NCI-H128 (cell line): ENCODE data around the gene GMEB1.
A peak's percentile ranks its signal among the peaks of the same experiment; 100 is the strongest.
"Not testable (repeated sequence)": the region's sequence is repeated elsewhere in the genome, so short reads cannot be mapped to it uniquely, and the experiment has no call there.

ENCODE experiments used
- DNase-seq: peaks from one replicate; lab custom pipeline; 2025; ENCODE audit not compliant: unreplicated experiment; lab: John Stamatoyannopoulos, UW

Gene GMEB1

DNA sequence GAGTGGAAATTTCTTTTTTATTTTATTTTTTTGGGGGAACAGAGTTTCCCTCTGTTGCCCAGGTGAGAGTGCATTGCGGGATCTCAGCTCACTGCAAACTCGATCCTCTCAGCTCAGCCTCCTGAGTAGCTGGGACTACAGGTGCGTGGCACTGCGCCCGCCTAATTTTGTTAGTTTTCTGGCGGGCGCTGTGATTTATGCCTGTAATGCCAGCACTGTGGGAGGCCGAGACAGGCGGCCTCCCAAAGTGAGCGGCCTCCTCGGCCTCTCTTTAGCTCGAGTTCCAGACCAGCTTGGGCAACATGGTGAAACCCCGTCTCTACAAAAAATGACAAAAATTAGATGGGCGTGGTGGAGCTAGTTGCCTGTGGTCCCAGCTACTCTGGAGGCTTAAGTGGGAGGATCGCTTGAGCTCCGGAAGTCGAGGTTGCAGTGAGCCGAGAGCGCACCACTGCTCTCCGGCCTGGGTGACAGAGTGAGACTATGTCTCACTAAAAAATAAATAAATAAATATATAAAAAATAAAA, 2.7 kb downstream of the GMEB1 start:
- no peak for DNase-seq

DNA sequence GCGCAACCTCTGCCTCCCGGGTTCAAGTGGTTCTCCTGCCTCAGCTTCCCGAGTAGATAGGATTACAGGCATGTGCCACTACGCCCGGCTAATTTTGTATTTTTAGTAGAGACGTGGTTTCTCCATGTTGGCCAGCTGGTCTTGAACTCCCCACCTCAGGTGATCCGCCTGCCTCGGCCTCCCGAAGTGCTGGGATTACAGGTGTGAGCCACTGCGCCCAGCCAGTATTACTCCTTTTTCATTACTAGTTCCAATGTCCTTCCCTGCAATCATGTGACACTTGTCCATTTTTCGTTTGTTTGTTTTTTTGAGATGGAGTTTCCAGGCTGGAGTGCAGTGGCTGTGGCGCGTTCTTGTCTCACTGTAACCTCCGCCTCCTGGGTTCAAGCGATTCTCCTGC, 4.4 kb downstream of the GMEB1 start:
- DNase-seq, result not testable (repeated sequence)

GRCh38 chr1:28675924-28676257, 7.3 kb downstream of the GMEB1 start:
- DNase-seq, result no peak

DNA sequence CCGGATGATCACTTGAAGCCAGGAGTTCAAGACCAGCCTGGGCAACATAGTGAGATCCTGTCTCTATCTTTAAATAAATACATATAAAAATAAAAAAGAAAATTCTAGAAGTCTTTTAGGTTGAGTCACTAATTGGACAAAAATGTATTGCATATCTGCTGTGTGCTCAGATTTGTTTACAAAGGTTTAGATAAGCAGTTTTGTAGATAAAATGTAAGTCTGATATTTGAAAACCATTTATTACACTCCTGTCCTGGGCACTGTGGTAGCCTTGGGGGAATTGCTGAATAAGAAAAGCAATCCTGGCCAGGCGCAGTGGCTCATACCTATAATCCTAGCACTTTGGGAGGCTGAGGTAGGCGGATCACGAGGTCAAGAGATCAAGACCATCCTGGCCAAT, 11.6 kb downstream of the GMEB1 start:
- no peak for DNase-seq

GRCh38 chr1:28682840-28683239, 14.3 kb downstream of the GMEB1 start:
- DNase-seq, result no peak

DNA sequence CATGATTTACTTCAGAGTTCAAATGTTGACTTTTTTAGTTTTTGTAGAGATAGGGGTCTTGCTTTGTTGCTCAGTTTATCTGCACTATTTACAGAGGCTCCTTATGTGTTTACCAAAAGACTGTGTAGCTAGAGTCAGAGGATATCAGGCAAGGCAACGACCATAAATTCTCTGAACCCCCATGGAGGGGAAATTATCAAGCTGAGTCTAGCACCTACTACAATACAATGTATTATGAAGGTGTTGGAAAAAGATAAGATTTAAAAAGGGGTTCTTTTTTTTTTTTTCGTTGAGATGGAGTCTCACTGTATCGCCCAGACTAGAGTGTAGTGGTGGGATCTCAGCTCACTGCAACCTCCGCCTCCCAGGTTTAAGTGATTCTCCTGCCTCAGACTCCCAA, 16.4 kb downstream of the GMEB1 start:
- DNase-seq, result no peak

DNA sequence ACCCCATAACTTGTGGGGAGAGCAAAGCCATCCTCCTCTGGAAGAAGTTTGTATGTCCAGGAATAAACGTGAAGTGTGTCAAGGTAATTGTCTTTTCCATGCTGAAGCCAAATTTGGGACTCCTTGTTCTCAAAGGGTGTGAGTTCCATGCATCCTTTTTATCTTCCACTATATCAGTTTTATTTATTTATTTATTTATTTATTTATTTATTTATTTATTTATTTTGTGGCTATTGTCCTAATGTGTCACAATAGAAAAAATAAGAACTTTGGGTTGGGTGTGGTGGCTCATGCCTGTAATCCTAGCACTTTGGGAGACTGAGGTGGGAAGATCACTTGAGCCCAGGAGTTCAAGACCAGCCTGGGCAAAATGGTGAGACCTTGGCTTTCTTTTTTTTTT, 23.0 kb downstream of the GMEB1 start:
- DNase-seq, result not testable (repeated sequence)

GRCh38 chr1:28703629-28704028, 35.0 kb downstream of the GMEB1 start:
- no peak for DNase-seq

GRCh38 chr1:28716336-28716735, 47.8 kb downstream of the GMEB1 start:
- DNase-seq, result no peak

GRCh38 chr1:28718166-28718565, 49.6 kb downstream of the GMEB1 start:
- DNase-seq, result no peak

DNA sequence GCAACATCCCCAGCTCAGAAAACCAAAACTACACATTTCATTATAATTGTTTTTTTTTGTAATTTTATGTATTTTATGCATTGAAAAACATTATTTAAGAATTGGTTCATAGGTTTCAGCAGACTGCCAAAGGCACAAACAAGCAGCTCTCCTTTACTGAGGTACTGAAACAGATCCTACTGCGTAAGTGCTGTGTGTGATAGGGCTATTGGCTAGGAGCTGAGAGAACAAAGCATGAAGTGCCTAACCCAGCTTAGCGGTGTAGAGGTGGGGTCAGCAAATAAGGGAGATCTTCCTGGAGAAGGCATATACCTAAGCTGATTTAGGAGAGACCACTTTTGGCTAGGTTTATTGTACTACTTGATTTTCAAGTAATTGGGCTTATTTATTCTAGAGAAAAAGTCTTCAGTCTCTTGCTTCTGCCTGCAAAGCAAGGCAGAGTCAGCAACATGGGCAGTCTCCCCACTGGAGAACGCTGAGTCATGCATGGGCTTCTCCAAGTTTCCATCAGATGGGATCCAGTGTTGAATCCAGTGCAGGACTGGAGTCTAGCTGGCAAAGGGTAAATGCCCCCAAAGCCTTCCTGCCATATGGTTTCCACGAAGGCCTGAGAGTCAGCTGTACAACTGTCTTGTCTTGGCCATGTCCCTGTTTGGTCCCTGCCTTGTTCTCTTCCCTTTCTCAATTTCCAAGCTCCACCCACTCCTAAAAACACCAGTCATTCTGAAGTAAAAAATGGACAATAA, 50.2 kb downstream of the GMEB1 start:
- DNase-seq, result no peak

- DNase-seq, result no peak
Observed at GRCh38 chr1:28719332-28719619, 50.7 kb downstream of the GMEB1 start.

GRCh38 chr1:28720376-28720775, 51.8 kb downstream of the GMEB1 start:
- no peak for DNase-seq

GRCh38 chr1:28721927-28722326, 53.3 kb downstream of the GMEB1 start:
- DNase-seq, result not testable (repeated sequence)

- not testable (repeated sequence) for DNase-seq
Observed at GRCh38 chr1:28725365-28725764, 56.8 kb downstream of the GMEB1 start.

DNA sequence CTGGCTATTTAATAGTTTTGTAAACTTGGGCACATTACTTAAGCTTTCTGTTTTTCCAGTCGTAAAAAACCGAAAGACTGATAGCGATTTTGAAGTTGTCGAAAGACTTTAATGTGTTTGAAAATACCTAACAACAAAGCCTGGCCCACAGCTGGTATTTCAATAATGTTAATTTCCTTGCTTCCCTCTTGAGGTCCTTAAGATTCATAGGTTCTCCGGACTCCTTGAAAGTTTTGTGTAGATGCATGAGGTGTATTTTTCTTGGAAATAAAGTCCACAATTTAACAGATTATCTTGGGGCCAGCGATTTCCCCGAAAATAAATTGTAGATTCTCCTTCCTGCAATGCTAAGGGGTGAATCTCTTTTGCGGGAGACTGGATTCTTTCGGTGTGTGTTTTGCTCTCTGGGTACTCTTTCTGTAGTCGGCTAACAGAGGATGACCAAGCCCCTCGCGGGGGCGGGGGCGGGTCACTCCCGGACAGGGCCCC, 67.4 kb downstream of the GMEB1 start:
- no peak for DNase-seq

GRCh38 chr1:28736450-28737306, 68.1 kb downstream of the GMEB1 start, which contains the start of gene YTHDF2:
Gene YTHDF2, plus strand, starts transcription at chr1:28736940. Its CDS starts 181 bp downstream, at chr1:28737121.
- DNase-seq, result peak; percentile 98

DNA sequence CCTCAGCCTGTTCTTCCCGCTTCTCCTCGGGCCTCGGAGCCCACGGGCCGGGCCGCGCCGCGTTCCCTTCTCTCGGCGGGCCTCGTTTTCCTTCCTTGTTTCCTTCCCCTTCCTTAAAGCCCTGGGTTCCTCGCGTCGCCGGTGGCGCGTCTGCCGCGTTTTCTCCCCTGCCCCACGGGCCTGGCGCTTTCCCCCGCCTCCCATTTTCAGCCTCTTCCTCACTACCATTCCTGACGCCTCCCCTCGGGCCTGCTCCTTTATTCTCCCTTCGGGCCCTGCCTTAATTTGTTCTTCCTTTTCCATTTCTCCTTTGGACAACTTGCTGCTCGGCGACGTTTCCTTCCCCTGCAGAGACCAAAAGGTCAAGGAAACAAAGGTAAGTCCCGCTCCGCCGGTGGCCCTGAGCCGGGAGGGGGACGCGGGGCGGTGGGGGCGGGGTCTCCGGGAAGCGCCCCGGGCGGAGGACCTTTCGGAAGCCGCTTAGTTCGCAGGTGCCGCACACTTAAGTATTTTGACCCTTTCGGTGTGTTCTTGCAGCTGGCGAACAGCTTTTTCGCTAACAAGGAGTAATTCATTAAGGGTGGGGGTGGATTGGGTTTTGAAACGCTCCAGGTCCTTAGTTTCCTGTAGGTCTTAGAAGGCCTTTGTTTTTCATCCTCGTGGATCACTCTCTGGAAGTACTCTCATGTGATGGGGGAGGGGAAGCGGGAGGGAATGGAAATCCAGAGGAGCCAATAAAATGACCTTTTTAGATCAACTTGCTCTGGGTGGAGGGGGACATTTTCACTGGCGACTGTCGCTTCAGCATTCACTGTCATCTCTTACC, 68.9 kb downstream of the GMEB1 start:
- no peak for DNase-seq

GRCh38 chr1:28740118-28740517, 71.5 kb downstream of the GMEB1 start:
- DNase-seq, result no peak

DNA sequence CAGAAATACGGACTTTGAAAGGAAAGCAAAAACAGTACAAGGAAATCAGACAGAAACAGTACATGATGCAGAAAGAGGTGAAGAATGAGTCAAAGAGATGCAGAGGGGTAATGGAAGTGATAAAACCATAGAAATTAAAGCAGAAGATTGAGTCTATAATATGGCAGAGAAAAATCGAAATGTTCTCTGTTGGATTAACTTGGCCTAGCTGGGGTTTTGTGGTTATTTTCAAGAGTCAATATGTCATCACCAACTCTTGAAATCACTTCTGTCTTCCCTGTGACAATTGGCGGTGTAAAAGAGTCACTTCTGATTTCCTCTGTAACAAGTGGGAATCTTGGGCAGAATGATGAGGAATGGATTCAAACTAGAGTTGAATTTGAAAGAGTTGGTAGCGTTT, 75.6 kb downstream of the GMEB1 start:
- no peak for DNase-seq

- DNase-seq, result no peak
Observed at GRCh38 chr1:28745653-28746173, 77.1 kb downstream of the GMEB1 start.
